GM18868 (cell line): ENCODE results near the gene CEP112.

Source experiments
- ATAC-seq: cut with Tn5 transposase; IDR thresholded peaks from one replicate; pipeline ENCODE4 v1.9.1; 2021; ENCODE audit warnings: mild to moderate bottlenecking, moderate library complexity; ENCODE audit not compliant: unreplicated experiment

The CEP112 gene

DNA sequence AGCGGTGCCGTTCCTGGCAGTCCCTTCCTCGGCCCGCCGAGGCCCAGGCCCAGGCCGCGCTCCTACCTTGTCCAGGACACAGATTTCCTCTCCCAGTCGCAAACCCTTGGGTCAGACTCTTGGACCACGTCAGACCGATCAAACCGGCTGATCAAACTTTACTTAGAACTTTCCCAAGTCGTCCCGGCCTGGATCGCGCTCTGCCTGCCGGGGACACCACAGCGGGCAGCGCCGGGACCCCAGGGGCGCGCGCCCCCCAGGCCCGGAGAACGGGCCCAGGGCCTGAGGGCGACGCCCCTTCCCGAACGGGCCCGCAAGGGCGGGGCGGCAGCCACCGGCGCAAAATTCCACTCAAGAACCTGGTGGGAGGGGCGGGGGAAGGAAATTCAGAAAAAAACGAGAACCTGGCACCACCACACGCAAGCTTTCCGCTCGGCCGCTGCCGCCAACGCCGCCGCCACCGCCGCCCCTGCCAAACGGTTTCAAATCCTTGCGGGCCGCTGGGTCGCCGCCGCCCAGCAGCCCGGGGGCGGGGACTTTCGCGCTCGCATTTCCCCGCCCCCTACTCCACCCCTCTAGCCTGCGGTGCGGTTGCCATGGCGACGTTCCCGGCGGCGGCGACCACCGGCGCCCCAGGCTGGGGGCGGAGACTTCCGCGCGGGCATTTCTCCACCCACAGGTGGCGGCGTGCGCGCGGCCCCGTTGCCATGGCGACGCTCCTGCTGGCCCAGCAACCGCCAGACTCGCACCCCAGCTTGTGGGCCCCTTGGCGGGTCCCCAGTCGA, at the start of gene CEP112:
Gene CEP112, minus strand, starts transcription at position 541 of the 785 bp plus-strand sequence.
- peak; percentile 78 for ATAC-seq

GRCh38 chr17:66240630-66241029, 48.7 kb upstream of the CEP112 start:
- no peak for ATAC-seq

DNA sequence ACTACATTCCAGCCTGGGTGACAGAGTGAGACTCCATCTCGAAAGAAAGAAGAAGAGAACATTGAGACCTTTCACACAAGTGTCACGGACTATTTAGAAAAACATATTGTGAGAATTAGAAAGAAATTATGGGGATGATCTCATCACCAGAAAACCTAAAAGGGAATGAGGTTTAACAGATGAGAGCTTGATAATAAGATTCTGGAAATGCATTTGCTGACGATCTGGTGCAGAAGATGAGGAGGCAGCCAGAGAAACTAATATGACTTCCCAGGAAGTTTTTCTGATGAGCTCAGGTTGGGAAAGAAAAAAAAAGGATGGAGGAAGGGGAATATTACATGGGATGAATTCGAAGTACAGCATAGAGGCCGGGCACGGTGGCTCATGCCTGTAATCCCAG, 48.1 kb upstream of the CEP112 start:
- no peak for ATAC-seq

DNA sequence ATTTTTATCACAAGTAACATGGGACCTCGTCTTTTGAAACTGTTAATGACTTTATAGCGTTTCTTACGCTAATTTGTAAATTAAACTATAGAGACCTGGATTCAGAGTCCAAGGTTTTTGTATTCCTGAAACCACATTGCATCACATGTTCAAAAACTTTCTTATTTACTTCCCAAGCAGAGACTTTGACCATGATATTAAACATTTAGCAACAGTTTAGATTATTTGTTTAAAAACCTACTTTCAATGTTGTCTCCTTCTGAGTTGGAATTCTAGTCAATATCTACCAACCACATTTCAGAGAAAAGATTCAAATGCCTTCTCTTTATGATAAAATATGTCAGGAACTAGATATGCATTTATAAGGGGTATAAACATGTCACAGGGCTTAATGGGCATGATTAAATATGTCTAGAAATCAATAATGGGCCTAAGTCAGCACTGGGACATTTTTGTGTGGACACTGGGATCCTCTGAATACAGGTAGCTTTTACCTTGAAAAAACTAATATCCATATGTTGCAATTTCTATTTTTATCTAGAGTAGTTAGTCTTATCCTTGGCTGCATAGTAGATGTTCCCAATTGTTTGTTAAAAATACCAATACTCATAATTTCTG, 43.6 kb upstream of the CEP112 start:
- ATAC-seq, result no peak

DNA sequence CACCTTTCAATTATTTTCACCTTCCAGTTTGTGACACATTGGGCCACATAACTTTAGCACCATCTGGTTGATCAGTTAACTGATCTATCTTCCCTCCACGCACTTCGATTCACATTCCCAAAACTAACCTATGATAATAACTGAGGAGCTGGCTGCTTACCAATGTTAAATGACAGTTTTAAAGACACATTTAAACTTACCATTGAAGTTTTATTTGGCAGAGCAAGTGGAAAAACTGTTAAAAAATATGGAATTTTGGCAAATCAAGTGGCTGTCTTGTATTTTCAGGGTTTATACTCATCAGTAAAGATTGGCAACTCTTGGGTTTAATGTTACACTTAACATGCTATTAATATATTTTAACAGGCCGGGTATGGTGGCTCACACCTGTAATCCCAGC, 42.7 kb upstream of the CEP112 start:
- ATAC-seq, result no peak

DNA sequence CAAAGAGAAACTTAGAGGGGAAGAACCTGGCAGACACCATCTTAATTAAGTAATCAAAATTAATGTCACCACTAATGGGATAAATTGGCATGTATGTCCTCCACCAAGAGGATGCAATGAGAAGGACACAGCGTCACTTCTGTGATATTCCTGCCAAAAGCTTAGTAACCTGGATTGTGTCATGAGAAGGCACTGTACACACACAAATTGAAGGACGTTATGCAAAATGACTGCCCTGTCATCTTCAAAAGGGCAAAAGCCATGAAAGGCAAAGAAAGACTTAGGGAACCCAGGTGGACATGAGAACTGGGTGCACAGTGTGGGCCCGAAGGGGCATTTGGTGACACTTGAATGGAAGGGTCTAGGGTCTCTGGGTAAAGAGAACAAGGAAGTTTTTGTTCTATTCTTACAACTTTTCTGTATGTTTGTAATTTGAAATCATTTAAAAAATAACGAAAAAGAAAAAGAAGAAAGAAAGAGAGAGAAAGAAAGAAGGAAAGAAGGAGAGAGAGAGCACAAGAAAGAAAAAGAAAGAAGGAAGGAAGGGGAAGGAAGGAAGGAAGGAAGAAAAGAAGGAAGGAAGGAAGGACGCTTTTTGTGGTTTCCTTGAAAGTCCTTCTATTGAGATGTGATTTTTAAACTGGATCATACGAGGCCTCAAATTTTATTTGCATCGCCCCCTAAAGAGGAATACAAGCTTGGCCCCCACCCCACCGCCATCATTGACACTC, 41.3 kb upstream of the CEP112 start:
- ATAC-seq, result no peak

DNA sequence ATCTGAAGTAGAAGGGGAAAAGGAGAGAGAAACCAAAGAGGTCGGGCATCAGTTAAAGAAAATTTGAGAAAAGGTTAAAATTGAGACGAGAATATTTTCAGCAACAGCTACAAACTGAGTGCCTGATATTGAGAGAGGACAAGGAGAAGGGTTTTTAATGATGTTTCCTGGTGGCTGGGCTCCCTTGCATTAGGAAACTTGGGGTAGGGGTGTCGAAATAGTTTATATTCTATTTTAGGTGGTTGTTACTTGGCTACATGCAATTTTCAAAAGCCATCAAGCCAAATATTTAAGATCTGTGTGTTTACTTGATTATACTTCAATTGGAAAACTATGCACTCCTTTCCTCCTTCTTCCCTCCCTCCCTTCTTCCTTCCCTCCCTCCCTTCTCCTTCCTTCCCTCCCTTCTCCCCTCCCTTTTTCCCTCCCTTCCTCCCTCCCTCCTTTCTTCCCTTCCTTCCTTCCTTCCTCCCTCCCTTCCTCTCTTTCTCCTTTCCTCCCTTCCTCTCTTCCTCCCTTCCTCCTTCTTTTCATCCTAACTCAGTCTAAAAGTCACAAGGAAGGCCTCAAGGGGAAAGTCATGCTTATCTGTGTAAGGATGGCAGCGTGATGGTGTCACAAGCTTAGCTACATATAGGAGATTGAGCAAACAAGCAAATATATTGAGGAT, 39.1 kb upstream of the CEP112 start:
- ATAC-seq, result no peak

DNA sequence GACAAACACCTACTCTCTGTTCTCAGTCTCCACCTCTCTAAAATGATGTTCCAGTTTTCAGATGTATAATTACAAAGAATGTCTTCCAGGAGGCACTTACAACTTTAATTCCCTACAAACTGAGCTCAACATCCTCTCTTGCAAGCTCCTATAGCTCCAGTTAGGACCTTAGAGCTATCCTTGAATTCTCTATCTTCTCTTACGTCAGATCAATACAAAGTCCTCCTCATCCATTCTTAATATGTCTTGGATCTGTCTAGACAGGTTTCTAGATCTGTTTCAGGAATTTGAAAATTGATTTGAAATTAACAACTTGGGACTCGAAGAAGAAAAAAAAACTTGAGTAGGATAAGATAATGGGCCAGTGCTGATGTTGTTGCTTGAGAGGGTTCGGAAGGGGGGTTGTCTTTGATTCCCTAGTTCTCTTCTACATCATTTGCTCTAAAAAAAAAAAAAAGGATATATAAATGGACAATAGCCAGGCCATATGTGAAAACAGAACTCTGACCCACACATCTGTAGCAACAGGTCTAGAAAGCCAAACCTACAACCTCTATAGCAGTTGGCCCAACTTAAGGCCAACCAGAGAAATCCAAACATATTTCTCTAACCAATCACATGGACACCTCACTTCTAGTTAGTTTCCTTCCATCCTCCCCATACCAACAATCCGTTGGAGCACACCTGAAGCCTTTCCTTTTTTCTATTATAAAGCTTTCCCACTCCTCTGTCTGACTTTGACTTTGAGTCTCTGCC, 38.0 kb upstream of the CEP112 start:
- ATAC-seq, result no peak

DNA sequence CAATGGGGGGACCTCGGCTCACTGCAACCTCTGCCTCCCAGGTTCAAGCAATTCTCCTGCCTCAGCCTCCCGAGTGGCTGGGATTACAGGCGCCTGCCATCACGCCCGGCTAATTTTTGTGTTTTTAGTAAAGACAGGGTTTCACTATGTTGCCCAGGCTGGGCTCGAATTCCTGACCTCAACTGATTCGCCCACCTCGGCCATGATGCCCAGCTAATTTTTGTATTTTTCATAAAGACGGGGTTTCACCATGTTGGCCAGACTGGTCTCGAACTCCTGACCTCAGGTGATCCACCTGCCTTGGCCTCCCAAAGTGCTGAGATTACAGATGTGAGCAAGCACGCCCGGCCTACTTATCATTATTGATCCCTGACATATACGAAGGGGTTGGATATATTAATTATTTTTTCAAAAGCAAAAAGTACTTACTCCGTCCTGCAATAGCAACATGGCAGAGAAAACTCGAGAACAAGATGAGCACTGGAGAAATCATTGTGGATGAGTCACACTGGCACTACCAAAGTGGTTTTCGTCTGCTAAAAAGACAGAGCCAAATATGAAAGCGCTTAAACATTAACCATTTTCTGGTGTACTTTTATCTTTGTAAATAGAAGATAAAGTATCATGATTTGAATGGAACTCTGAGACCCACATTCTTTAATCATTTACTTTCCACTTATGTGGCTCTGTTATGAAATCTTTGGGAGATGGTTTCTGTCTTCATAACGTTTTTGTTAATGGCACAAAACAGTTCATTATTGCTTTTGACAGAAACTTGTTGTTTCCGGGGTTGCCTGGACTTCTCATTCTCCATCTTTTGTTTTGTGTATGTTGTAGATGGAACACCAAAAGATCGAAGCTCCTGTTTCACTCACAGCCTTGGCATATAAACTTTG, 37.2 kb upstream of the CEP112 start, which contains the start of gene APOH:
Gene APOH, minus strand, starts transcription at position 529 of the 896 bp plus-strand sequence. Its CDS starts 36 bp downstream, at position 493.
- no peak for ATAC-seq

DNA sequence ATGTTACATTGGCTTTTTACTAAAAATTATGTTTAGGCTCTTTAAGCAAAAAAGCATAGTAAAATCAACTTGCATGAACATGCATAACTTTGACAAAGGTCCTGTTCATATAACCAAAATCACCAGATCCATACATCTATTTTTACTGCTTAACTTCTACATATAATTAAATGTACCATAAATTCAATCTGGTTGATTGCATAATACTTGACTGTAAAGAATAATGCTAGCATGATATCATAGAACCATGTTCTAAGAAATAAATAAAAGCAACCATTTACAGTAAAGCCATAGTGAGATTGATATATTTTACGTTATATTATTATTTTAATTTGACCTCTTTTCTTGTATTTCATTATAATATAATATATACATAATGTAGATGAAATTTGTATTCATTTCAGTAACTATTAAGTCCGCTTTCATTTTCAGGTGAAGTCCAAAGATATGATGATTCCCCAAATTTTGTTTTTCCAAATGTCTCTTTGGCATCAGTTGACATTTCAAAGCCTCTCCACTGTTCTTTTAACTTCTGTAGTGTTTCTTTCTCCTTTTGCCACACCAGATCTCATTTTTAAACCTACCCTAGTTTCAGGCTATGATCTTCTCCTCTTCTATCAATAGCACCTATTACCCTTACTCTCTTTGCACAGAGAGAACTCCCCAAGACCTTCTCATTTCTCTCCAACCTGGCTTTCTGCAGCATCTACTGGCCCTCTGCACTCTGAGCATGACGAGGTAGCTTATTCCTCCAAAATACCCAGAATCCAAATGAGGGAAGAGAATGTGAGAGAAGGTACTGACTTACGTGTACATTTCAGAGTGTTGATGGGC, 35.5 kb upstream of the CEP112 start:
- no peak for ATAC-seq

- no peak for ATAC-seq
Measured at GRCh38 chr17:66222798-66223350, 30.9 kb upstream of the CEP112 start.

- no peak for ATAC-seq
Measured at GRCh38 chr17:66221755-66222530, 30.0 kb upstream of the CEP112 start.

DNA sequence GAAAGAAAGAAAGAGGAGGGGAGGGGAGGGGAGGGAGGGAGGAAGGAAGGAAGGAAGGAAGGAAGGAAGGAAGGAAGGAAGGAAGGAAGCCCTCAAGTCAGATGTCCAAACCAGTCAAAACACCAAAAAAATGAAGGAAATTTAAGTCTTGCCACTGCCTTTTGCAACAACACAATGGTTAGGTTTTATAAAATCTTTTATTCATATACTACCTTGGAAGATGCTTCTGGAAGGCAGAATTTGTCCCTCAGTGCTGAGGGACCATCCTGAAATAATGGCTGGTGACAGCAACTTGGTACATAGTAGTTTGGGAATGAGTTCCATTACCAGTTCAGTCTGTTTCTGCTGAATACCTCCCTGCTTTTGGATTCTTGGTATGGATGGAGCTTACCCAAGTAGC, 29.4 kb upstream of the CEP112 start:
- ATAC-seq, result no peak

DNA sequence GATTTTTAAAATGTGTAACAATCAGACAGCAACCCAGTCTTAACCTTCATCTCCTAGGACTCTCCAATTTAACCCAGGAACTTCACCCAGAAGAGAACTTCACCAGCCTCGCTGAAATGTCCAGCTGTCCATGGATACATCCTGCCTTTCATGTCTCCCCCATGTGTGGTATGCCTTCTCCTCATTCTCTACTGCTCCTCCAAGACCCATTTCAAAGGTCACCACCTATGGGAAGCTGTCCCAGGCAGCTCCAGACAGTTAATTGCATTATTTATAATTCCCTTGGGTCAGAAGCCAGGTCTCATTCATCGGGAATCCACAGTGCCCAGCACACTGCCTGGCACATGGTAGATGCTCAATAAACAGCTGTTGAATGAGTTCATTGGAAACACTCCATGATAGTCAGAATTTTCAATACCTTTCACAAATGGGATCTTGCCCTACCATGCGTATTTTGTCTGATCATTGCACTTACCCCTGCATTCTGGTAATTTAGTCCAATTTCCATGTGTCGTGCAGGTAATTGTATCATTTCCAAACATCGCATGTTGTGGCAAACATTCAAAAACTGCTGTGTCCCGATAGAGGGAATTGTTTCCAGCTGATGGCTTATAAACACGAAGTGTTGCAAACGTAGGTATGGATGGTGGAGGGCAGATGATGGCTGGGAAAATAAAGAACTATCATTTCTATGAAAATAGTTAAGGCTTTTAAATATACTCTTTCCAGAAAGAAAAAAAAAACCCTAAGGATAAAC, 28.3 kb upstream of the CEP112 start:
- ATAC-seq, result no peak

DNA sequence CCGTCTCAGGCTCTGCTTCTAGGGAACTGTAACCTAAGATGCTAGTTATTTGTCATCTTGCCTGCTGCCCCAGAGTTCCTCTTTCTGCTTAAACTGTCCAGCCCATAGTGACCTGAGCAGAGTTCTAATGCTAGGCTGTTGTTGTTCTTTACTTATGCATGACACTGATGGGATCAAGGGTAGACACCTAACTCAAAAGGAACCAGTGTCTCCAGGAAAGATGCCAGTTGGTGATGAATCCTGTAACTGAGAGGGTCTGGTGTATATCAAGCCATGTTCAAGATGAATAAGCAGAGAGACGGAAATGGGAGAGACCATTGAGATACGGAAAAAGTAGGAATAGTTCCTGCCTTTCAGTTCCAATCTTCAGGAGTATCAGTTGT, 23.6 kb upstream of the CEP112 start:
- no peak for ATAC-seq

DNA sequence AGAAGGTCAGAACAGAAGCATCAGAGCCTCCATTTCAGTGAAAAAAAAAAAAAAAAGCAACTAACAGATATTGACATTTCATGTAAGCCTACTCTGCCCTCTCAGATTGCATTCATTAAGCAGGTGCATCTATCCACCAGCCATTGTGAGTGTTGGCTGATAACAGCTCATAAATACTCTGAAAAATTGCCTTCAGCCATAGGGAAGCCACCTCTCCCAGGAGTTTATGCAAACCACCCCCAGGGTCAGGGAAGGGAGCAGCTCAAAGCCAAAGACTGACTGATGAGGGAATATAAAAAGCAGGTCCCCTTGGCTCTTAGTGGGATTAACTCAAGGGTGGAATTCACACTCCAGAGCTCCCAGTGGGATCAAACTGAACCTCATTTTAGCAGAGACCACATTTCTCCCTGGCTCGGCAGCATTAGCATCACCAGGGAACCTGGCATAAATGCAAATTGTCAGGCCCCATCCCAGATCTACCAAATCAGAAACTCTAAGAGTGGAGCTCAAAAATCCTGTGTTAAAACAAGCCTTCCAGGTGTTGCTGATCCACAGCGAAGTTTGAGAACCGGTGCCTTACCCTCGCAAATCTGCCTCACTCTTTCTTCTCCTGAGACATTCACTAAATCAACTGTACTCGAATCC, 23.1 kb upstream of the CEP112 start:
- no peak for ATAC-seq
